ENCODE data around the gene ESR2.
"Not testable (repeated sequence)": the region's sequence is repeated elsewhere in the genome, so short reads cannot be mapped to it uniquely, and the experiment has no call there.

ESR2 gene

DNA sequence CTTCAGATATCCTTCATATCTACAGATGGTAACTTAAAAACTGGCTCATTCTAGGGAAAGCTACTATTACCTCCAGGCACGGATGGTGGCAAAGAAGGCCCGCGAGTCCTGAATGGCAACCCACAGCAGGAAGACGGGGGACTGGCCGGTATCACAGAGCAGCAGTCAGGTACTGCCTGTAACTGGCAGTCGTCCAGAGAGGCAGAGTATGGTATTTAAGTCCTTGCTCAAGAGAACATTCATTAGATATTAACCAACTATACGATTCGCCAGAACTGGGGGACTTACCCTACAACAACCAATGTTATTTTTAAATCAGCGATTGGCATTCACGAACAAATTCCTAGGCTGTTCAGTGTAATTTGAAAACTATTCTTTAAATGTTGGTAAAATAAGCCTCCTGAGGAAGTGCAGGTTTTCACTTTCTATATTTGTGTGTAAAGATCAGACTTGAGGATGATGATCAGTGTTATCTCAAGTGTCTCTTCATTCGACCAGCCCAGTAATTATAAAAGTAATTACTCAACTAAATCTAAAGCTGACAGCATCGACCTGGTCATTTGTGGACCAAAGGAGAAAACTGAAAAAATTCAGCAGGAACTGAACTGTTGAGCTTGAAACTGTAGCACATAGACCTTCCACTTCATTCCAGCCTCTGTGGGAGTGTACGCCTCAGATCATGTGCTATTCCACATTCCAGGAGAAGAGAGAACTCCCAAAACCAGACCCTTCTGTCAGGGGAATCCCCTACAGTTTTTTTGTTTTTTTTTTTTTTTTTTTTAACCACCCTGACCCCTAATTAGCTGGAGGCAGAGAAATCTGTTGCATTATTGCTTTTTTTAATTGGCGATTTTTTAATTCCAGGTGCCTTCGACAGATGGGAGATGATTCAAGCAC lies 75.6 kb downstream of the ESR2 start:
- DNase-seq = no peak

DNA sequence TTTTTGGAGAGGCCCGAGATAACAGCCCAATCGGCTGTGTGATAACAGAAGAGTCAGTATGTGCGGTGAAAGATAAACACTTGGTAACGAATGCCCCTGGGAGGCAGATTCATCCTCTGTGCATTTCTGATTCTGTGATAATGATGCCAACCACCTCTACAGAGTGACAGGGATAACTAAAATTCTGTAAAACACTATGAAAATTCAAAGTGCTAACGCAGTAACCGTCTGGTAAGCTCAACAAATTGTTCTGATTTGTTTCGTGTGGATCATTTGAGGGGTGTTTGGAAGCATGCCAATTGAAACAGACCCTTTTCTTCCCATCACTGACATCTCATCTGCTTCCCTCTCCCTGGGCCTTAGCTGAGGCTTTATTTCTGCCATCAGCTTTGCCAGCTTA lies 76.3 kb downstream of the ESR2 start:
- DNase-seq = no peak

DNA sequence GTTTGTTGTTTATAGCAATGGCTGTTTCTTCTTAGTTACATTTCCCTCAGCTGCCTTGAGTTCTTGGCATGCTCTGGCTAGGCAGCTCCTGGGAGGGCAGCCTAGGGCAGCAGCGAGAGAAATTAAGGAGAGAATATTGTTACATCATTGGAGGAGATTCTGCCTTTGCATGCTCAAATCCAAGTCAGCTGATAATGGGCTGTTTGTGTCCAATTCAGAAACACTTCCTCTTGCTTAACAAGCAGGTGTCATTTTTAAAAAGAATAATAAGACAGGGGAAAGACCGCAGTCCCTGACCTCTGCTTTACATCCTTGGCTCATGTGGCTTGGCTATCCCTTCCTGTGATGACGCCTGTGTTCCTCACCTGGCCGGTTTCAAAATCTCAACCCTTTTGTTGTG lies 76.9 kb downstream of the ESR2 start:
- DNase-seq = no peak

DNA sequence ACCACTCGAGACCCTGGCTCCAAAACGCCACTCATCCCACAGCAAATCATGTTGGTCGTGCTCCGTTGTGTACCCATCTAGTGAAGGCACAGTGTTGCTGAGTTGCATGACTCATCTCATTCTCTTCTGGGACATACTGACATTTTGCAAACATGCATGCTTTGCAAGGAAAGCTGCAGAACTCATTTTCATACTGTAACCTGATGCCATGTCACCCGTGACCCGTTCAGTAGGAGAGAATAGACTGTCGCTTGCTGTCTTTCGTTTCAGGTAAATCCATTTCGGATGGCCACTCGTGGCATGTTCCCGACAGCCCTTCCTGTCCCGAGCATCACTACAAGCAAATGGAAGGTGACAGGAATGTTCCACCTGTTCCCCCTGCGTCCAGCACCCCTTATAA lies 78.2 kb downstream of the ESR2 start:
- DNase-seq = no peak

DNA sequence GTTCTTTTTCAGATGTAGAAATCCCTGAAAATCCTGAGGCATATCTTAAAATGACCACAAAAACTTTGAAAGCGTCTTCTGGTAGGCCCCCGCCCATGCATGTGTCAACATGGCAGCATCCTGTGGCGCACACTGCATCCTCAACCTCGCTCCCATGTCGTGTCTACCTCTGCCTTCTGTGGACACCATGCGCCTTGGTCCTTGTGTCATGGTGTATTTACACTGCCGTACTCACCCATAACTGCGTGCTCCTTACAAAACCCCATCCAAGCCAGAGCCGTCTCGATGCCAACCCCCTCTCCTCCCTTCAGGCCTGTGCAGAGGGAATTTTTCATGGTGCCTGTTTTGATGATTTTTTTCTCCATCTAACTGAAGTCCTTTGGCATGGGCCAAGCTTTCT lies 78.9 kb downstream of the ESR2 start:
- DNase-seq = no peak

DNA sequence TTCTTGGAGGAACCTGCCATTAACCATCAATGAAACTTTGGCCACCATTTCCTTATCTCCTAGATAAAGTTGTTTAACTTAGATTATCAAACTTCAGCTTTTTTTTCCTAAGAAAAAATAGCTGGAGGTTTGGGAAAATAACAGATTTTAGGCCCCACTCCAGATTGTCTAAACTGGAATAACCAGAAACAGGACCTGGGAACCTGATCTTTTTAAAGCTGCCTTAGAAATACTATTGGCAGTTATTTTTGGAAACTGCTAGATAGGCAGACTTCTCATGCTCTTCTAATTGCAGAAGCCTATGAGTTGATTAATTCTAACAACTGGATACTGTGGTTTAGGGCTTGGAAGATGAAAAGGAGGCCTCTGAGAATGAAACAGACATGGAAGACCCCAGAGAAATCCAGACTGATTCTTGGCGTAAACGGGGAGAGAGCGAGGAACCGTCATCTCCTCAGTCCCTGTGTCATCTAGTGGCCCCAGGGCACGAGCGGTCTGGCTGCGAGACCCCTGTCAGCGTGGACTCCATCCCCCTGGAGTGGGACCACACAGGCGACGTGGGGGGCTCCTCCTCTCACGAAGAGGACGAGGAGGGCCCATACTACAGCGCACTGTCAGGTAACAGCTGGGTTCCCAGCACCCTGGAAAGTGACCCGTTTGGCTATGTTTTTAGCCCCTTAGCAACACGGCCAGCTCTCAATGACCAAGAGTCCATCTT lies 80.2 kb downstream of the ESR2 start:
- DNase-seq = no peak

DNA sequence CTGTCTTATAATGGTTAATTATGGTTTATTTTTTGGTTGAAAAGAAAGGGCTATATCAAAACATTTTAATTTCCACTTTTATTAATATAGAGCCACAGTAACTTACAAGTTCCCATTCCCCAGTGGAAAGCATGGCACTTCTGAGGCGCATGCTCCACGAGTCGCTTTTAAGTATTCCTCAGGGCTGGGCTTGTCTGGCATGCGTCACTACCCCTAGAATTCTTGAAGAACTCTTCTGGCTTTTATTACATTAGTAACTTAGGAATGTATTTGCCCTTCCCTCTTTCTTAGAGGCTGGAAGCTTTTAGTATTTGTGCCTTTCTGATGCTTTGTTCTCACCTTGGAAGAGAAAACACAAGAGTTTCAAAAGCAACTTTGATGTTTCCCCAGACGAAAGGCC lies 81.1 kb downstream of the ESR2 start:
- no peak for DNase-seq

DNA sequence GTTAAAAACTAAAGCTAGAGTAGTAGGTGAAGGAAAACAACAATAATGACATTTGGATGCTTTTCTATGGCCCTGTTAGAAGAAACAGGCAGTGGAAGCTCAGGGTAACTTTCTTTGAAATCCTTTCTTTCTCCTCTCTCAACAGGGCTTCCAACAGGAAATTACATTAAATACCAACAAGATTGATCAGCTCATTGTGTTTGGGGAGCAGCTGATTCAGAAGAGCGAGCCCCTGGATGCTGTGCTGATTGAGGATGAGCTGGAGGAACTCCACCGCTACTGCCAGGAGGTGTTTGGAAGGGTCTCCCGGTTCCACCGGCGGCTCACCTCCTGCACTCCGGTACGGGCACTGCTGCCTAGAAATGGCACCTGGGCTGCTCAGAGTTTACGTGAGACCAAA lies 81.5 kb downstream of the ESR2 start:
- no peak for DNase-seq

DNA sequence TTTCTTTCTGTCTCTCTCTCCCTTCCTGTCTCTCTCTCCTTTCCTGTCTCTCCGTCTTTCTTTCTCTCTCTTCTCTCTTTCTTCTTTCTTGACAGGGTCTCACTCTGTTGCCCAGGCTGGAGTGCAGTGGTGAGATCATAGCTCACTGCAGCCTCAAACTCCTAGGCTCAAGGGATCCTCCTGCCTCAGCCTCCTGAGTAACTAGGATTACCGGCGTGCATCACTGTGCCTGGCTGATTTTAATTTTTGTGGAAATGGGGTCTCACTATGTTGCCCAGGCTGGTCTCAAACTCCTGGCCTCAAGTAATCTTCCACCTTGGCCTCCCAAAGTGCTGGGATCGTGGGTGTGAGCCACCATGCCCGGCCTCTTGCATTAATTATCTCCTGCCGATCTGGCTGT lies 83.3 kb downstream of the ESR2 start:
- not testable (repeated sequence) for DNase-seq

DNA sequence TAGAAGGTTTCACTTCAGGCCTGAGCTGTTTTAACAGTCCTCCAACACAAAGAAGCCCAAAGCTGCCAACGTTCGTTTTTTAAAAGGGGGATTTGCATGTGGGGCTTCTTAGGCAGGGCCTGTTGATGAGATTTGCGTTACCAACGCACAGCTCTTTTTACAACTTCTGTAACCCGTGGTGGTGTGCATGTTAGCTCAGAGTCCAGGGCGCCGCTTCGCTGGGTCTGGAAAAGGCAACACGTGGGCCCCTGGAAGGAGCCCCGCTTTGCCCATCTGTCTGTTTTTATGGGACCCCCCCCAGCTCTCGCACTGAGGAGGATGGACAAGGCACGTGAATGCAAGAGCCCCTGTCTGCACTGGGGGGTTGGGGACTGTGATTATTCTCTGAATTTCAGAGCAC lies 84.0 kb downstream of the ESR2 start:
- DNase-seq = no peak

DNA sequence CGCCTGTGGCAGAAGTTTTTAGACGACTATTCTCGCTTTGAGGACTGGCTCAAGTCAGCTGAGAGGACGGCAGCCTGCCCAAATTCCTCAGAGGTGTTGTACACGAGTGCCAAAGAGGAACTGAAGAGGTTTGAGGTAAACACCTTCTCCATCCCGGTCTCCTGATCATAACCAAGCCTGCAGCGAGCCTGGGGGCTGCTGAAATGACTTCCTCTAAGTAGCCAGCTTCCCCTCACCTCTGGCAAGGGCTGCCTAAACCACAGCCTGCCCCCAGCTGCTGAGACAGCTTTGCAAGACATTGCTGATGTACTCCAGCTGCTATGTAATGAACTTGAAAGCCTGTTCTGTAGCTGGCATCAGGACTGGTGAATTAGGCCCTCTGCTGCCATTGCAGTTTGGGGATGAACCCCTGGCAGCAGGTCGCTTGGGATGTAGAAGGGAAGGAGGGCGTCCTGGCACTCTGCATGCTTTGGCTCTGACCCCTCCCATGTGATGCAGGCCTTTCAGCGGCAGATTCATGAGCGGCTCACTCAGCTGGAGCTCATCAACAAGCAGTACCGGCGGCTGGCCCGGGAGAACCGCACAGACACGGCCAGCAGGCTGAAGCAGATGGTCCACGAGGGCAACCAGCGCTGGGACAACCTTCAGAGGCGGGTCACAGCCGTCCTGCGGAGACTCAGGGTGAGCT lies 84.6 kb downstream of the ESR2 start:
- no peak for DNase-seq

DNA sequence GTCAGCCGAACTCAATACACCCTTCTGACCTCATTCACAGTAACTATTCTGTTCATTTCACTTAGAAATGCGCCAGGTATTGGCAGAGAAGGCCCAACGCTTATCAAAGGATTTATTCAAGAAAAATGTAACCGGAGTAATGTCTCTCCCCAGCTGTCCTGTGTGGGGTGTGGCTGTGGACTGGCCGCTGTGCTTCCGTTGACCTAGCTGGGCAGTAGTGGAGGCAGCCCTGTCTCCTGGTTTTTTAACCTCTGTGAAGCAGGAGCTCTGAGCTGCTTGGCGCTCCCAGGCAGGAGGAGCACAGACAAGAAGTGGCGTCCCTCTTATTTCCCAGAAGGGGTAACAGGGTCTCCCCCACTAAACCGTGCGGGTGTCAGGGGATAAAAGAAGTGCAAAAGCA lies 85.2 kb downstream of the ESR2 start:
- no peak for DNase-seq

DNA sequence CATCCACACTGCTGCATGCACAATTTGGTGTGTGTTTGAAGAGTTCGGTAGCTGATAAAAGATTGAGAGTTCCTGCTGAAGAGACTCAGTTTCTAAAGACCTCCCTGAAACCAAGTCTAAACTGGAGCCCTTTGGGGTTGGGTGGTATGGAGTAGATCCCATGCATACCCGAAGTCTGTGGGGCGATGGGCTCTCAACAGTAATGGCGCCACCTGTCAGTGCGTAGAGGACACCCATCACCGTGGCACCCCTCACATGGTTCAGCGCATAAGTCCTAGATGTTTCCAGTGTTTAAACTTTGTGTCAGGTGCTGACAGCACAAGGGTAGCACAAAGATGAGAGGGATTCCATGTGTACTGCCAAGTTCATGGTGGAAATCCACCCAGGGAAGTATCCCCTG lies 85.9 kb downstream of the ESR2 start:
- no peak for DNase-seq

DNA sequence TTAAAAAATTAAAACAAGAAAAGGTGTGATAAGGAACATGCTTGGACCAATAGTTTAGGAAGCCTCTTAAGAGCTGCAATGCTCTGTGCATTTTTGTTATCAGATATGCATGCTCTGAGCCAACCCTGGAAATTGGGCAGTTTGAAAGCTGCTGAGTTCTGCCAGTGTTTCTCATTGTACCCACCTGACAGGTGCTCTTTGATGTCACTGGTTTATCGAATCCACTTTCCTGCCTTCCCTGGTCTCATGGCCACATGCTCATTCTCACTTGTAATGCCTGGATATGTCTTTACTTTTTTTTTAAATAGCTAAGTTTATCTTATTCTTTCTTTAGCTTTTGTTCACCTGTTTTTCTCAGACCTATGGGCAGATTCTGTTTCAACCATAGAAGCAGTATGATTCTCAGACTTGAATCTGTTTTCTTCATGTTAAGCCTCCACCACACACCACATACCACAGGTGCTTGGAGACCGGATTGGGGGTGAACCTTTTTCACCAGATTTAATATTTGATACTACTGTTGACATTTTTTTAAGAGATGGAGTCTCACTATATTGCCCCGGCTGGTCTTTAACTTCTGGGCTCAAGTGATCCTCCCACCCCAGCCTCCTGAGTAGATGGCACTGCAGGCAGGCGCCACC lies 90.7 kb downstream of the ESR2 start:
- no peak for DNase-seq

DNA sequence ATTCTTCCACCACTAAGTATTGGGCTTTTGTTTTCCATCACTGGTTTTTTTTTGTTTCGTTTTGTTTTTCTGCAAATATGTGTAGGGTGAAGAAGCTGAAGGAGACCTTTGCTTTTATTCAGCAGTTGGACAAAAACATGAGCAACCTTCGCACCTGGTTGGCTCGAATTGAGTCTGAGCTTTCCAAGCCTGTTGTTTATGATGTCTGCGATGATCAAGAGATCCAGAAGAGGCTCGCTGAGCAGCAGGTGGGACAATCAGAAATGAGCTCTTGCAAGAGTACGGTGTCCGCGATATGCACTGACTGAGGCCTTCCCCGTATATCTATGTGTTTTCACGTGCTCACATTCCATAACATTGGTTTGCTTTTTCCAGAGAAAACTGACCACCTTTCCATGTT lies 91.5 kb downstream of the ESR2 start:
- DNase-seq = no peak

DNA sequence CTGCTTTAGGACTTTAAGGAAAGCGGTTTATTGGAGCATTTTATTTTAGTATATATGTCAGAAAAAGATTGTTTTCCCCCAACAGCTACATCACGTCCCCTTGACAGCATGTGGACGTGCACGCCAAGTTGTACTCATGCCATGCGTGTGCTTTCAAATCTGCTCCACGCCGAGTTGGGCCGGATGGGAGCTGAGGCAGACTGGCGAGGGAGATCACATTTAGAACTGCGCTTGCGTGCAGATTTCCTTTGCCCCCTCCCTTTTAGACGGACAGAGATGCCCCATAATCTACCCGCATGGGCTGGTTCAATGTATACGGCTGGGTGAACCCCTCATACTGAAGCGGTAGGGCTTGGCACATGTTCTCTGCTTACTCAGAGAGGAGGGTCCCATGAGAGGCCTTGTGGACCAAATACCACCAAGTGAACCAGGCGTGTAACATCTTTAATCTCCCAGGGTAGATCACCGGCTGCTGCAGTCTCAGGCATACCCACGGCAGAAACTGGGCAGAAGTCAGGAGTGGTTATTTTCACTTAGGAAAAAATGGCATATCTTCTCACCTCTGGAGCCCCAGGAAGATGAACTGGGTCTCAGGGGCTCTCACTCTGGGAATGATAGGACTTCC lies 92.1 kb downstream of the ESR2 start:
- no peak for DNase-seq

DNA sequence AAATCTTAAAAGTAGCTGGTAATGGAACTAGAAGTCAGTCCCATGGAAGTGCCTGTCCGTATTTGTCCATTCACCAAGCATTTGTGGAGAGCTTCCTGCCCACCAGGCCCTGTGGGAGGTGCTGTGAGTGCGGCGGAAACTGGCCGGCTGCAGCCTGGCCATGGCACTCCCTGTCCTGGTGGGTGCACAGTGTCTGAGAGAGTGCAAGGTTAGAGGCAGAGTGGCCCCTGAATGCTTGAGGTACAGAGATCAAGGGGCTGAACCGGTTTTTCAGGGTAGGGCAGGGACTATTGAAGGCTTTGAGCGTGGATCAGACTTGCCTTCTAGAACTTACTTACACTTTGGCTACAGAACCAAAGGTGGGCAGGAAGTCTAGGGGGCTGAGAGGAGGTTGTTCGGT lies 92.9 kb downstream of the ESR2 start:
- DNase-seq = no peak

DNA sequence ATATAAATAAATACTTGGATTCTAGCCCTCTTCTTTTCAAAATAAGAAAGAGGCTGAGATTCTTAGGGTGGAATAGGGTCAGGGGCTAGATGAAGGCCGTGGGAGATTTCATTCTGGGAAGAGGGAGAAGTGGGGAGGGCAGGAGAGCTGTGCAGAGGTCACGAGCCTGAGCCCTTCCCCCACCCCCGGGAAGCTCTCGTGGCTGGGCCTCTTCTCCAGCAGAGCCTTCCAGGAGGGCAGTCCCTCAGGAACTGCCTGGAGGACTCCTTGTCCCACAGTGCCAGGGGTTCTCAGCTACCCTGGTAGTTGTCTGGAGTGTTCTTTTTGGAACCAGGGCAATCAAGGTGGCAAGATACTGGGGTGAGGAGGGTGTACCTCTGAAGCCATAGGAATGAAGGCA lies 94.0 kb downstream of the ESR2 start:
- DNase-seq = no peak

DNA sequence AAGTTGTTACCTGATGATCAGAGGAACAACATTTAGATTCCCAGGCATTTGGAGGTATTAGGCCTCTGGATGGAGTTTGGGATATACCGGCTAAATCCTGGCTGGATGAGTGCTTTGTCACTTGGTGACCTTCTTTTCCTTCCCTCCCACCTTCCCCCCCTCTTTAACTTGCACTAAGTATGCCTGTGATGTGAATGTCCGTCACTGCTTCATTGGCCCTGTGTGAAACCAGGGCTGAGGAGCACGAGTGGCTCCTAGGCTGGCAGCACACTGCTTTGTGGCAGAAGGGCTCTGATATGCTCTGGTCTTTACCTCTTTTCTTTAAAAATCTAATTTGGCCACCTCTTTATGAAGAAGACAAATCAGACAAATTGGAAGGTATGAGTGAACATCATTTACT lies 95.7 kb downstream of the ESR2 start:
- DNase-seq = no peak

DNA sequence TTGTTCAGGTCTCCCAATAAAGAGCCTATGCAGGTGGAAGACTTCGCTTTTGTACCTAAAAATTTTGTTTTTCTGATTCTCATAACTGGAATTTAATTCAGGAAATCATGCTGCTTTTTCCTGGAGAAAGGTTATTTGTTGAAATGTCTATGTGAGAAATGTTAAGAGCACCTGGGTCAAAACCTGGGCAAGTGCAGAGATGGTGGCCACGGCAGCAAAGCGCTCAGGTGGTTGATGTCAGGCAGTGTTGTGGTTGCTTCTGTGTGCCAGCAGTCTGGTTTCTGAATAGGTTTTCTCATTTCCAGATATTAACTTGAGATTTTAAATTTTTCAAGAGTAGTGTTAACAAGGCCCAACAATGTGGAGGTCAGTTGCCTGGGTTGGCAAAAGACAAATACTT lies 96.2 kb downstream of the ESR2 start:
- DNase-seq = no peak

DNA sequence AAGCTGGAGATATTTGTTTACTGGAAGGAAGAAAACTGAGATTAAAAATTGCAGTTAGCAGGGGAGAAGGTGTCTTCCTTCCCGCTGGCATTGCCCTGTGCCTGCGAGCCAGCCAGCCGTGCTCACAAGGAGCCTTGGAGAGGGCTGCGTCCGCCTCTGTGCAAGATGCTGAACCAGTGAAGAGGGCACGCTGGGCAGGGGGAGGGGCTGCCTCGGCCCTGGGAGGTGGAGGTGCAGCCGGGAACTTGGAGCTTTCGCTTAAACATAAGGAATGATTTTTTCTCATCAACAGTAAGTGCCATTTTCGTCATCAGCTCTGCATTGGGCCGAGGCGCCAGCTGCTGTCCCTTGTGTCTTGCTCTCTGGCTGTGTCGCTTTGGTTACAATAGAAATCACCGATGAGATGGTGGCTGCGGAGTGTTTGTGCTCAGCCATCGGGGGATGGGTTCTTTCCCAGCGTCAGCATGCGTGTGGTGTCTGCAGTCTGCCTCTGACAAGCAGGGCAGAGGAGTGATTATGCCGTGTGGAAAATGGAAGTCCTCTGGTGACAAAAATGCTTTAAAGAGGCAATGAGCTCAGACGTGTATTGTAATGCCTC lies 97.3 kb downstream of the ESR2 start:
- peak; percentile 34 for DNase-seq

DNA sequence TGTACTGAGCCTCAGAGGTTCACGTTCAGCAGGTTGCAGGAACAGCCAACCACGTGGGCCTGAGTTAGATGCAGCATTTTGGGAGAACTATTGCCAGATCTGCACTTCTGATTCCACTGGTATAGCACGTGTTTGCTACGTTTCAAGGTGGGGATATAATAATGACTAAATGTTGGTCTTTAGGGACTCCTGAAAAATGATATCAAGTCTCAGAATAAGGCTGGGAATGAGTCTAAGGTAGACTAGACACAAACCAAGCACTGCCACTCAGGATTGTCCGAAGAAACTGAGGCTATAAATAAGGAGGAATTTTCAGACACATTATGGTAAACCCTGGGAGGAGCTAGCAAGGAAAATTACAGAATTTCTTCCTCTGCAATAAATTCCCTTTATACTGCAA lies 98.1 kb downstream of the ESR2 start:
- DNase-seq = no peak

DNA sequence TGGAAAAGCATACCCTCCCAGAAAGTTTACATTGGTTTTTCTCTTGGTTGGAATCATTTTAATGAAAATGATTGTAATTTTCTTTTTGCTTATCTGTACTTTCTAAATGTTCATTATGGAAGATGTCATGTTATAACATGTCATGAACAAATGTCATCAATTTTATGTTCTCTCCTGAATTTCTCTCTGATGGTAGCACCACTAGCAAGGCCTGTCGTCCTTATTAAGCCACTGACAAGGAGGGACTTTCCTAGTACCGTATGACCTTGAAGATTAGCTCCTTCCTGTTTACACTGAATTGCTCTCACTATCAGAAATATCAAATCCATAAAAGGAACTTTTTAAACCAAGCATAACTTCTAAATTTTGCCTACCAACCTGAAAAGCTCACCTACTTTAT lies 99.0 kb downstream of the ESR2 start:
- peak; percentile 51 for DNase-seq
